NCI-H1092 (cell line): ENCODE data around the gene PTPRJ.

ENCODE experiments used
- DNase-seq: peaks from one replicate; lab custom pipeline; 2025; lab: John Stamatoyannopoulos, UW

PTPRJ gene

DNA sequence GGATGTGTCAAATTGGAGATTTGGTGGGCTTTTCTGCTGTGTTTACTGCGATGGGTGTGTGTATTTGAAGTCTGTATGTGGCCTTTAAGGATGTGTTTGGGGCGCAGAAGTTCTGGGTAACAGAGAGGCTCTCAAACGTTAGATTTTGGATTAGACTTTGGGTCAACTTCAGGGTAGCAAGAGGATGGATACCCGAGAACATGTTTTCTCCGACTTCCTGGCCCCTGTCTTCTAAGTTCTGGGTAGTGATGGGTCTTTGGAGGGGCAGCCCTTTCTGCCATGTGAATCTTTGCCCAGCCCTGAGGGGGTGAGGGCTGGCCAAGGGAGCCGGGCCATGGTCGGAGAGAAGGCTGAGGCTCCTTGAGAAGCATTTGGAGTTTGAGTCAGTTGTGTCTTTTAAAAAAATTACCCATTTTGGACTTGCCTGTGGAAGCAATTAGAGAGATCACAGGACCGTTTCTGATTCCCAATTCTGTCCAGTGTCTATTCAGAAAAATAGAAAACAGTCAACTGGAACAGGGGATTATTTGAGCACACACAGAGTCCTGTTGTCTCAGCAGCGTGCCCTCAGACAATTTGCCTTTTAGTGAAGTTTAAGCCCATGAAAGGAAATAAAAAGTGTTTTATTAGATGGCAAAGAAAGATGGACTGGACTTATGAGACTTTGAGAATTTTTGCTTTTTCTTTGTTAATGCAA, 114.4 kb downstream of the PTPRJ start:
- no peak for DNase-seq

DNA sequence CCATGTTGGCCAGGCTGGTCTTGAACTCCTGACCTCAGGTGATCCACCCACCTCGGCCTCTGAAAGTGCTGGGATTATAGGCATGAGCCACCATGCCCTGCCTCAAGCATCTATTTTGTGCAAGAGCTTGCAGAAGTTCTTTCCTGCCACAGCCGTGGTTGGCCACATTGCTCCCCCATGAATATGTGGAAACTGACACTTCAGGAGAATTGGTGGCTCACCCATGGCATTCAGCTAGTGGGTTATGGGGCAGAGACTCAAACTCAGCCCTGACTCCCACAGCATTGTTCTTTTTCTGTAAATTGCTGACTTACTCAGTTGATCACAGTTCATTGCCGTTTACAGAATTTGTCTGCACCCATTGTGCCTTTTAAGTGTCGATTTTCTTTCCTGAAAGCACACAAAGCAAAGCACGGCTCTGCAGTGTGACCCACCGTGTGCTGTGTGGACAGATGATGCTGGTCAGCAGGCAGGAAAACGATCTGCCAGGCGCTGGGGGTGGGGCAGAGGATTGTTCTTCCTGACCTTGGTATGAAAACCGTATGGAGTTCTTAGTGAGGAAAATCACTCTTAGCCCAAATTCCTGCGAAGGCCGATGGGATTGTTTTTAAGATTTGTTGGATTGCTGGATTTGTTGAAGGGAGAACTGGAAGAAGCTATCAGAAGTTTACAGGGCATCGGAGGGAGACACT, 115.6 kb downstream of the PTPRJ start:
- no peak for DNase-seq

DNA sequence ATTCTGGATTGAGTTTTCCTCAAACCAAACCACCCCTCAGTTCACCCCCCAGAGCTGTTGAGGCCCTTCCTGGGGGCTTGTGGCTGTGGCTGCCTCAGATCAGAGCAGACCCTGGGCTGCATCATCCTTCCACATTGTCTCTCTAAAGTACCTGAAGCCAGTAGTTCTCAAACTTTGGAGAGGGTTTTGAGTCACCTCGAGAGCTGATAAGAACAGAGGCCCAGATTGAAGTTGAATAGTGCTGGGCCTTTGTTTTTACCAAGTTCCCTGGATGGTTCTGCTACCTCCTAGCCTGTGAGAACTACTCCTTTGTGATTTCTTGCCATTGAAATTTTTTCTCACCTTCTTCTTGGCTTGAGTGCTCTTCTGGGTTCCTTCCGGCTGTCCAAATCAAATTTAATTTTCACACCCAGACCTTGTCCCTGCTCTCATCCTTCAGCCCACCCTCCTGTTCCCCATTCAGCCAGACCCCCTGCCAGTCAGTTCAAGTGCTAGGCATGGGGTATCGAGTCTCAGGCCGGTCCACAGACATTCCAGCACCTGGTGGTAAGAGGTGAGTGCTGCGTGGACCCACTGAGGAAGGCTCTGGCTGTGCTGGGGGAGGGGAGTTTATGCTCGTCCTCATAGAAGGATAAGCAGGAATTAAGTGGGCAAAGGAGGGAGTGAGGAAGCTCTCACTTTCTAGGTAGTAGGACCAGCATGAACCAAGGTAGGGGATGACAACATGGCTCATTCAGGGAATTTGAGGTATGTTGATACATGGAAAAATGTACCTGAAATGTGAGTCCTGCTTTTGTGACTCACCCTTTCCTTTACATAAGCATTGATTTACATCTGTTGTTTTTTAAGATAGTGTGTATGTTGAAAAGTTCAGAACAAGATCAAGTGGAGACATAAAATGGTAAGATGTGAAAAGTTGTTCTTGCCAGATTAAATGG, 116.5 kb downstream of the PTPRJ start:
- no peak for DNase-seq

DNA sequence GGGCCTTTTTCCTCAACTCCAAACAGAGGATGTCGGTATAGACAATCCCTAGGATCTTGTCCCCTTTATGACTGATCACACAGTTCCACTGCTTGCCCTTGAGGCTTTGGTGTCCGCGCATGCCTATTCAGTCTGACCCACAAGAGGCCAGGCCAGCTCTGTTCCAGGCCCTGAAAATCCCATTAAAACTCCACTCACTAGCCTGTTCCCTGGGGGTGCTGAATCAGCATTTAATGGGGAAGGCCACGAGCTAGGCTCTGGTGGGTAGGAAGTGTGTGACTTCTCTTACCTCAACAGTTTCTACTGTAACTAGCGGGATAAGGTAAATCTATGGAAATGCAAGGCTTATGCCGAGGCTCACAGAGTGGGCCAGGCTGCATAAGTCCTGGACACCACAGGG, 117.7 kb downstream of the PTPRJ start:
- DNase-seq = no peak

DNA sequence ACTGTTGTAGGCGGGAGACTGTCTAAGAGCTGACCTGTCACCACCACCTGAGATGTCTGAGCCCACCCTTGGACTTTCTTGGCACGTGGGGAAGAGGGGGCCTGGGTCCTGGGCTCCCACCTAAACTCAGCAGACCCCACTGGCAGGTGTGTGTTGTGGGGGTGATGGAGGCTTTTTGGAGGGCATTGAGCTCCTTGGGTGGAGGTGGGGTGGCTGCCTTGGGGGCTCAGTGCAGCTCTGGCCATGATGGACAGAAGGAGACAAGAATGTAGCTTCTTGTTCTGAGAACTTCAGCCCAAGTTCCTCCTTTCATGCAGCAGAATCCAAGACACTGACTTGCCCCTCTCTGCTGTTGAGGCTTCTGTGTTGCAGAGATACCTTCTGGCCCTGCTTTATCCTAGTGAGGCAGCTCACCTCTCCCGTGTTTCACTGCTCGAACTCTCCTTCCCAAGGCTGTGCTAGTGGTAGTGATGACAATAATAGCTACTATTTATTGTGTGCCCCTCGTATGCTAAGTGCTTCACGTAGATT, 119.6 kb downstream of the PTPRJ start:
- no peak for DNase-seq

GRCh38 chr11:48101044-48101733, 120.8 kb downstream of the PTPRJ start:
- no peak for DNase-seq

GRCh38 chr11:48101958-48102357, 121.6 kb downstream of the PTPRJ start:
- DNase-seq = peak; percentile 30

DNA sequence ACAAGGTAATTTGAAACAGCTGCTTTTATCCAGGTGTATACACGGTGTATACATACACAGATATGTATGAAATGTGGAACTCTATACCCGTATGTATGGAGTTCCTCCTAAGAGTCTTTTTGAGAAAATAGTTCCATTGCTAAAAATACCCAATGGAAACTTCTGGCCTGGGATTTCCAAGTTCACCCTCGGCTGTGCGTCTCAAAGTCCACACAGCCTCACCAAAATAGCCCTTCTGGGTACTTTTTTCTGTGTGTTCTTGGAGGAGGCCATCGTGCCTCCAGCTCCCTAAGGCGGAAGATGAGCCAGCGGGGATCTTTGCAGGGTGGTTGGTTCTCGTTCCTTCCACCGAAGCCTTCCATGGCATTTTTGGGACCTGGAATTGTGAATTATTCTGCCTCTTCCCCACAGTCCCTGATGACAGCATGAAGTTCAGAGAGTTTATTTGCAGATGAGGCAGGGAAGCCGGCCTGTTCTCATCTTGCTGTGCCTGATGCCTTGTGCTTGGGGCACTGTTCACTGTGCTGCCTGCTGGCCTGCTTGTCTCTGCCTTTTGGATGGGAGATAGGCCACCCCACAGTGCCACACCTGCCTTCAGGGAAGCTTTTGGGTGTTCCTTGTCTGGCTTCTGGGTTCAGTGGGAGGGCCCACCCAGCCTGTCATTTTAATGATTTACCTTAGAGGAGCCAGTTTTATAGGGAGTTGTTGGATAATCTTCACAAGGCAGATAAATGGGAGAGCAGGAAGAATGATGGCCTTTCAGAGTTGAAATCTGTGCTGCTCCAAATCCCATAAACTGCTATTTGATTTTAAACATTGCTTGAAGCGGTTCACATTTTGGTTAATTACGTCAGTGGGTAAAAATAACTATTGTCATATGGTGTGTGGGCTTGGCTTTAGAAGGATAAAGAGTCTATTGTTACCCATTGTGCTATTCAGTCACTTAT, 123.5 kb downstream of the PTPRJ start:
- no peak for DNase-seq

DNA sequence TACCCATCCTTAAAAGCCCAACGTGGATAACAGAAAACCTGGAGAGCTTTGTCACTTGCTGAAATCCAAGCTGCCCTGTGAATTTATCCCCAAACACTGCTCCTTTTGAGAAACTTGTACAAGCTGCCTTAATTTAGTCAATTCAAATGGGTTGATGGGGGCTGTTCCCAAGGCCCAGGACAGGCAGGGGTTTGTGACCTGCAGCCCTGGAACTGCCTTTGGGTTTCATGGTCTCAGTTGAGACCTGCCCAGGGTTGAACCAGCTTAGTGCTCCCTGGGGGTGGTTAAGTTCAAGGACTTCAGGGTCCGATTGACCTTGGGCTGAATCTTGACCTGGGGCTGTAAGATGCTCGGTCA, 124.2 kb downstream of the PTPRJ start:
- DNase-seq = no peak

GRCh38 chr11:48105096-48105990, 125.0 kb downstream of the PTPRJ start:
- DNase-seq = no peak

GRCh38 chr11:48106166-48106565, 125.8 kb downstream of the PTPRJ start:
- DNase-seq = no peak

GRCh38 chr11:48107188-48107704, 126.9 kb downstream of the PTPRJ start:
- no peak for DNase-seq

GRCh38 chr11:48108231-48109045, 128.1 kb downstream of the PTPRJ start:
- DNase-seq = no peak

DNA sequence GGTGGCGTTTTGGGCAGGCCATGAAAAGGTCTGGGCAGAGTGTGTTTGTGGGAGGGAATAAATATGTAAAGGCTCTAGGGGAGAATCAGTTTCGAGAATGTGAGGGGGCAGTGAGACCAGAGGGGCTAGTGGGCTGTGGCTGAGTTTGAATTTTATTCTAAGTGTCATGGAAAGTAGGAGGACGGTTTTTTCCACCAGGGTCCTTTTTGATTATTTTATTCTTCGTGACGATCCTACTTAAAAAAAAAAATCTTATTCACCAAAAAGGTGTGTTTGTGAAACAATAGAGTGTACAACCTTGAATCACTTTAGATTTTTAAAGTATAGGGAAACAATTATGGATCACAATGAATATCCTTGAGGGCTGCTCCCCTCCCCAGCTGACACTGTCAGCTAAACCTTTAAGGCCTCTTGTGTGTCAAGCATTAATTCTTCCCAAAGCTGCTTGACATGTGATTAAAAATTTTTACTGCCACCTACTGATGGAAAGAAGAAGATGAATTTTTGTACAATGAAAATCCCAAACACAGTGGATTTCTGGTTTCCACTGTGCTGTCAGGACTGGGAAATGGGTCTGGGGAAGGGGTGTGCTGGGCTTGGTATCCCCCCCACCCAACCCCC, 128.8 kb downstream of the PTPRJ start:
- DNase-seq = peak; percentile 56

- no peak for DNase-seq
These were observed 130.1 kb downstream of the PTPRJ start for GRCh38 chr11:48110509-48110766.

DNA sequence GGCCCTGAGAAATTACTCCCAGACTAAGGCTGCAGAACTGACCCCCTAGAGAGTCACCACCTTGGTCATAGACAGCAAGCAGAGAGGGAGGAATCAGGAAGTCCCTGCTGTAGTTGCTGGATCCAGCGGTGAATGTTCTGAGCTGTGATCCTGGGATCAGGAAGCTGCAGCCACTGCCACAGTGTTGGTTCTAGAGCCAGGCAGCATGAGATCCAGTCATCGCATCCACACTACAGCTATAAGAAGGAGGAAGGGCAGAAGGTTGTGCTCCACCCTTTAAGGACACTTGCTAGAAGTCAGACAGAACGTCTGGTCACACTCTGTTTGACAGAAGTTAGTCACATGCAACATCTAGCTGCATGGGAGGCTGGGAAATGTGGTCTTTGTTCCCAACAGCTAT, 131.5 kb downstream of the PTPRJ start:
- DNase-seq = no peak

DNA sequence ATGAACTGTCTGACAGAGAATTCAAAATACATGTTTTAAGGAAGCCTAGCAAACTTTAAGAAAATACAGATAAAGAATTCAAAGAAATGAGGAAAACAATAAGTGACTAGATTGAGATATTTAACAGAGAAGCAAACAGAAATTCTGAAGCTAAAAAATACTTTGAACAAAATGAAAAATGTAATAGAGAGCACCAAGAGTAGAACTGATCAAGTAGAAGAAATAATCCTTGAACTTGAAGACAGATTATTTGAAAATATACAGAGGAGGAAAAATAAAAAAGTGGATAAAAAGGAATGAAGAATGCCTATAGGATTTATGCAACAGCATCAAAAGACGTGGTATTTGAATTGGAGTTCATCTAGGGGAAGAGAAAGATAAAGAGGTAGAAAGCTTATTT, 134.4 kb downstream of the PTPRJ start:
- DNase-seq = no peak

DNA sequence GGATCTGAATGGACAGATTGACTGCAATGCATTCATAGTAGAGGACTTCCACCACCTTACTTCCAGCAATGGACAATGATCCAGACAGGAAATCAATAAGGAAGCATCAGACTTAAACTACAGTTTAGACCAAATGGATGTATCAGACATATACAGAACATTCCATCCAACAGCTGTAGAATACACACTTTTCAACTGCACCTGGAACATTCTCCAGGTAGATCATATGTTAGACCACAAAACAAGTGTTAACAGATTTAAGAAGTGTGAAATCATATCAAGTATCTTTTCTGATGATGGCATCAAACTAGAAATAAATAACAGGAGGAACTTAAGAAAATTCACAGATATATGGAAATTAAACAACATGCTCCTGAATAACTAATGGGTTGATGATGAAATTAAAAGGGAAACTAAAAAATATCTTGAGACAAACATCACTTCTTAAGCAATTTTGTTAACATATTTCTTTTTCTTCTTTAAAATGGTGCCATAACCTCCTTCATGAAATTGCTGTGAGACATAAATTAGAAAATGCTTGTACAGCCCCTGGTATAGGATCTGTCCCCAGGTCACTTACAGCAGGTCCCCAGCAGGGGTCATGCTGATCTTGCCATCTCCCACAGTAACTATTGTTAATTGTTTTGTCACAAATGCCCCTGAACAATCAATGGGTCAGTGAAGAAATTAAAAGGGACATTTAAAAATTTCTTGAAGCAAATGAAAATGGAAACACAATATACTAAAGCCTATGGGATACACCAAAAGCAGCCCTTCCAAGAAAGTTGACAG, 136.3 kb downstream of the PTPRJ start:
- no peak for DNase-seq
